Measurements from ENCODE around the gene PABPC1L.

The PABPC1L gene

GRCh38 chr20:44901974-44902373 is 7.9 kb upstream of the PABPC1L start:
- FAIRE-seq, result no peak

DNA sequence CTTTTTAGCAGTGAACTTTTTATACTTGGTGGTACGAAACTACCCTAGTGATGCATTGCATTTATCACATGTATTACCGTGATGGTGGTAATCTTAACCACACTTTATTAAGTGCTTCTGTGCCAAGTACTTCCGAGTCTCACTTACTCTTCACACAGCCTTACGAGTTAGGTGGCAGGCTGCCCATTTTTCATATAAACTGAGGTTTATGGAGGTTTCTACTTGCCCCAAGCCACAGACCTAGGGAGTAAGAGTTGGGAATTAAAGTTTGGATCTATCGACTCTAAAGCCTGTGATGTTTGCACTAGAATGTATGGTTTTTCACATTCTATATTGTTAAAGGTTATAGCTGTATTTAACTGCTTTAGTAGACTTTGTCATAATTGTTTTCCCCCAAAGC is 5.5 kb upstream of the PABPC1L start:
- no peak for FAIRE-seq

DNA sequence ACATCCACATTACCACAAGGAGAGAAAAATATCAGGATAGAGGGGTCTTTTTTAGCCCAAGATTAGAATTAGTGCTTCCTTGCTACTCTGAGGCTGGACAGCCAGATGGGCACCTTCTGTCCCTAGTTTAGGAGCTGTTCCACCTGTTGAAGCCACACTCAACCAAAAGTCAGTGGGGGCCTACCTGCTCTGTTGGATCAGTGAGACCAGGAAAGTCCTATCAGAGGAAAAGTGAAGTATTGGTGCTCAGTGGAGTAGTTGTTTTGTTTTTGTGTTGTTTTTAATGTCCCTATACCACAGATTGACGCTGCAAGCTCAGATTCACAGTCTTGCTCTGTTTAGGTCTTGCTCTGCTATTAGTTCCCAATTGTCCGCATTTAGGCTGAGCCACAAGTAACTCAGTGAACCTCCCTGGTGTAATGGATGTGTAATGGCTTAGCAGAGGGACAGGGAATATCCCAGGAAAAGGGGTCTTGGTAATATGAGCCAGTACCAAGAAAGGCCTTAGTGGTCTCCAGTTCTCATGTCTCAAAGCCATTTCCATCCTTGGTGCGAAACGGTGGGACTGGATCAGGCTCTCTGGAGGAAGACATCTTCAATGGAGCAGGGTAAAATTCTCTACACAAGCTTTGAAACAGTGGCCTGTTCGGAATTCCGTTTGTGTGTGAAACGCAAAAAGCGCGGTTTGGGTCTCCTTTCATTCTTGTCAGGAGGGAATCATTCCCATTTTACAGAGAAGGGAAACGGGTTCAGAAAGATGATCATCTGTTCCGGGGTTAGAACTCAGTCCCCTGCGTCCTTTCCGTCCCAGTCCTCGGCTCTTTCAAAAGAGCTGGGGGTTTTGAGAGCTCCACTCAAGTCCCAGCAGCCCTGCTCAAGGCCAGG is 631 bp upstream of the PABPC1L start:
- no peak for FAIRE-seq

- FAIRE-seq, result no peak
These were observed 916 bp downstream of the PABPC1L start for GRCh38 chr20:44910690-44911262.

GRCh38 chr20:44911264-44911921 is 1.5 kb downstream of the PABPC1L start:
- FAIRE-seq, result no peak

- no peak for FAIRE-seq
These were observed 2.3 kb downstream of the PABPC1L start for GRCh38 chr20:44912189-44912588.

- no peak for FAIRE-seq
These were observed 5.1 kb downstream of the PABPC1L start for GRCh38 chr20:44914924-44915323.

DNA sequence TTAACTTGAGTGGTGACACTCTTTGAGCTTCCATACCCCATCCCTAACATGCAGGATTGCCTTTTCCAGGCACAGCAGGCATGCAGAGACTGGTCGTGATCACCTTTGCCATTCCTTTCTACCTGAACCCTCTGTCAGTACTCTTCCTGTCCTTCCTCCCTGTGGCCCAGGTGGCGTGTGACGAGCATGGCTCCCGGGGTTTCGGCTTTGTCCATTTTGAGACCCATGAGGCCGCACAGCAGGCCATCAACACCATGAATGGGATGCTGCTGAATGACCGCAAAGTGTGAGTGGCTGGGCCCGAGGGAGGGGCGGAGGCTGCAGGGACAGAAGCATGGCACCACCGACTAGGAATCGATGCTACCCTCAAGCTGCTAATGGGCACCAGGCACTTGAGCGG is 6.7 kb downstream of the PABPC1L start:
- FAIRE-seq, result no peak

DNA sequence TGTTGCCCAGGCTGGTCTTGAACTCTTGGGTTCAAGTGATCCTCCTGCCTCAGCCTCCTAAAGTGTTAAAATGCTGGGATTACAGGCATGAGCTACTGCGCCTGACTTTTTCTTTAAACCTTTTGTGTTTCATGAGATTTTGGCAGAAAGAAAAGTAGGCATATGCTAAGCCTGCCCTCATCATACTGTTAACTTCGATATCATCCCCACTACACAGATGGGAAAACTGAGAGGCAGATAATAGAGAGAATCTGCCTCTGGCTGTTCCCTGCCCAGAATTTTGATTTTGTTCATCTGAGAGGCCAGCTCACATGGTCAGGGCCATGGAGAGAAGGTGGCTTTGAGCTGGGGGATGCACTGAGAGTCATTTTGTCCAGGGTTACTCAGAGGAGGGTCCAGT is 7.5 kb downstream of the PABPC1L start:
- no peak for FAIRE-seq

DNA sequence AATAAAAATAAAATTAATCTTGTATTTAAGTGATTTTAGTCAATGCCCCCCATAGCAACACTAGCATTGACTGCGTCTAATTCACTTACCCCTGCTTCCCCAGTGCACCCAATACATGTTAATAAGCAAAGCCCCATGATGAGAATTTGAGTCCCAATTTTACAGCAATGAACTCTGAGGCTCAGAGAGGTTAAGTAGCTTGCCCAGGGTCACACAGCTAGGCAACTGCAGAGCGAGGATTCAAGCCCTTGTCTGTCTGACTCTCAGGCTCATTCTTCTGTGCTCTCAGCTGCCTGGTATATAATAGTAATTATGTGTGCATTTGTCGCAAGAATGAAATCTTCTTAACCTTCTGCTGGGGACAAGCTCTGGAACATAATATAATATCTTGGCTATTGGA is 8.5 kb downstream of the PABPC1L start:
- no peak for FAIRE-seq

GRCh38 chr20:44918761-44919160 is 8.9 kb downstream of the PABPC1L start:
- FAIRE-seq, result no peak

DNA sequence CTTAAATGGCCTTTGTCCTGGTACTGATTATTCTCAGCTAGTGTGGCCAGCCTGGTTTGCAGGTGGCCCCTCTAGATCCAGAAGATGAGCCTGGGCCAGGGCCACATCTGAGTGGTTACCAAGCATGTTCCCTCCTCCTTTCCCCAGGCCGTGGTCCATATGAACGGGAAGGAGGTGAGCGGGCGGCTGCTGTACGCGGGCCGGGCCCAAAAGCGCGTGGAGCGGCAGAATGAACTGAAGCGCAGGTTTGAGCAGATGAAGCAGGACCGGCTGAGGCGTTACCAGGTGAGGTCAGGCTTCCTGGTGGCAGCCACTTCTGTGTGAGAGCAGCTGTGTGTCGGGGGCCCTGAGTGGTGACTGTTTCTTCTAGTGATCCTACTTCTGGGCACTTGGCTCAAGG is 11.6 kb downstream of the PABPC1L start:
- FAIRE-seq, result no peak

GRCh38 chr20:44924541-44924940 is 14.7 kb downstream of the PABPC1L start:
- FAIRE-seq, result no peak

GRCh38 chr20:44928595-44928994 is 18.7 kb downstream of the PABPC1L start:
- FAIRE-seq, result no peak

DNA sequence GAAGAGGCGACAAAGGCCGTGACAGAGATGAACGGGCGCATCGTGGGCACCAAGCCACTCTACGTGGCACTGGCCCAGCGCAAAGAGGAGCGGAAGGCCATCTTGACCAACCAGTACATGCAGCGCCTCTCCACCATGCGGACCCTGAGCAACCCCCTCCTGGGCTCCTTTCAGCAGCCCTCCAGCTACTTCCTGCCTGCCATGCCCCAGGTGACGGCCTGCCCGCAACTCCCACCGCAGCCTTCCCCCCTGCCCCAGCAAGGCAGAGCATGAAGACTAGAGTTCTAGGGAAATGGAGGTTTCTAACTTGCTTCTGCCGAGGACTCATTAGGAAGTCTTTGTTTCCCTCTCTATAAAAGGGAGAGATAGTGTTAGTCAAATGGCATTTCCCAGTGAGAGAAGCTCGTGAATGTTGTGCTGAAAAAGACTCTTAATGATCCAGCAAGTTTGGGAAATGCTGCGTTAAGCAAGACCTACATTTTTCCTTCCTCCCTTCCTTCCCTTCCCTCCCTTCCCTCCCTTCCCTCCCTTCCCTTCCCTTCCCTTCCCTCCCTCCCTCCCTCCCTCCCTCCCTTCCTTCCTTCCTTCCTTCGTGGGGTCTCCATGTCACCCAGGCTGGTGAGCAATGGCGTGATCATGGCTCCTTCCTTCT is 20.8 kb downstream of the PABPC1L start:
- no peak for FAIRE-seq

DNA sequence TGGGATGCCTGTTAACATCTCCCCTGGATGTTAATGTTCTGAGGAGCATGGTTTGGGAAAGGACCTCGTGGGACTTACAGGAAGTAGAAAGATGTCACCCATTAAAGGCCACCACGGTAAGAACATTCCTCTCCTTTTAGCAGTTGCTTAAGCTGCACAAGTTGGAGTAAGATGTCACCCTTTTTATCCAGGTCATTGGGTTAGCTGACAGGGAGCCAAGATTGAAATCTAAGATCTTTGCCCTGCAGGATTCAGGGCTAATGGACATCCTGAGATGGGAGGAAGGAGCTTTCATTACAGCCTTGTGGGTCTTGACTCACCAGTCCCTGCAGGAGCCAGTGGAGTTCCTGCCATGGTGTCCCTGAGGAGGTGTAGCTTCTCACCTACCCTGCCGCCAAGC is 22.1 kb downstream of the PABPC1L start:
- FAIRE-seq, result no peak

- FAIRE-seq, result no peak
These were observed 23.1 kb downstream of the PABPC1L start for GRCh38 chr20:44932916-44933315.

DNA sequence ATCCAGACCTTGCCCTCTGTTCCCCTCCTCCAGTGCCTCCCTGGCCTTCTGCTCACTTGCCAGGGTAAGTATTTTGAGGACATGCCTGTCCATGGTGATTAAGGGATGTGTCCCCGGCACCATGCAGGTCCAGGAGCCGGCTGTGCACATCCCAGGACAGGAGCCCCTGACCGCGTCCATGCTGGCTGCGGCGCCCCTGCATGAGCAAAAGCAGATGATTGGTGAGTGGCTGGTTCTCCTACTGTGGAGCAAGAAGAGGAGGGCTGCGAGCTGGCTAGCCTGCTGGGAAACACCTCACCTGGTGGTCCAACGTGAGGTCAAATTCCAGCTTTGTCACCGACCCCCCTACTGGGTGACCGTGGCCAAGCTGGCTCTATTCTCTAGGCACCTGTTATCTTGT is 26.6 kb downstream of the PABPC1L start:
- no peak for FAIRE-seq

DNA sequence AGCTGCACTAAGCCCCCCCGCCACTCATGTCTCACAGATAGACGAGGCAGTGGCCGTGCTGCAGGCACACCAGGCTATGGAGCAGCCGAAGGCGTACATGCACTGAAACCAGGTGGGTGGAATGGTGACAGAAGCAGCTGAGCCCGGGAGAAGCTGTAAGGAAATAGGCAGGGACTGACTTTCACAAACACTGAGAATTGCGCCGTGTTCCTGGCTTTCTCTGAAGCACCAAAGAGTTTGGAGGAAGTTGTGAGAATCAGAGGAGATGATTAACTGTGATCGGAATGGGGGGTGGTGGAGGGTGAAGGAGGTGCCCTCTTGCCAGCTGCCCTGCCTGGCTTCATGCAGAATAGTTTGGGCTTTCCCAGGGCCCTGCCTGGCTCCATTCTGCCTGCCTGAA is 28.8 kb downstream of the PABPC1L start:
- no peak for FAIRE-seq

DNA sequence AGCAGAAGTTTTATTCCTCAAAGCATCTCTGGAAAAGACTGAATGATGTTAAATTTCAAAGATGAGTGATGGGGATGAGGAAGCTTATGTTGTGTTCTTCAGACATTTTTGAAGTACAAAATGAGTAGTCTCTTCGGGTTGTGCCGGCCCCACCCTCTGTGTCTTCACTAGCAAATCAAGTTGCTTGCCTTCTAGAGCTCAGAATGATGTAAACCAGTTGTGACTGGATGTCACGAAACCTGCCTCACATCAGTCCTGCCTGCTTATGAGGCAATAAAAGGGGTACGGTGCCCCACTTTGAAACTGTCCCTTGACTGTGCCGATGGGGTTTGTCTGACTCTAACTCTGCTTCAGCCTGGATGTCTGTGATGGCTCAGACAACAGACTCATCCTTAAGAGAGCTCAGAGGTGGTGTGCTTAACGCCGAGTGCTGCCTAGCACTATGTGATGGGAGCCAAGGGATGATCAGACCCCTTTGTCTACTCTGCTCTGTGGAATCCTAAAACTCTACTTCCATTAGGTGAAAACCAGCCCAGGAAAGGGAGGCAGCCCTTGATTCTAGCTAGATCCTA is 31.3 kb downstream of the PABPC1L start:
- no peak for FAIRE-seq

GRCh38 chr20:44942264-44942973 is 32.6 kb downstream of the PABPC1L start:
- no peak for FAIRE-seq

DNA sequence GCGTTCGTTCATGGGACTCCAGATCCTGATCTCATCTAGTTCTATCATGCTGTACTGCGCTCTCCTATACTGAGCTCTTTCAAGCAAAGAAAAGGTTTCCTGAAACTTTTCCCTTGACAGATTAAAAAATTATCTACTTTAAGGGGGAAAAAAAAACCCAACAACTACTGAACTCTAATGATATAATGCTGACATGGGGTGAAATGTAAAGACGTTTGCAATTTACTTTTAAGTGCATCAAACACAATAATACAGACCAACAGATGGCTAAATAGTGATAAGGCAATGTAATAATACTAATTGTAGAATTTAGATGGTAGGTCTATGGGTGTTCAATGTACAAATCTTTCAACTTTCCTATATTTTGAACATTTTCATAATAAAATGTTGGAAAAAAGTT is 34.0 kb downstream of the PABPC1L start:
- no peak for FAIRE-seq
